ENCODE results near the gene PHACTR3. TPM values are rescaled to one million over a fixed set of nuclear protein-coding genes. Genes with fewer than 3 reads are reported as not detected.

Gene PHACTR3
- total RNA-seq, 1 donor from 2014 or later, result 0.06 TPM

DNA sequence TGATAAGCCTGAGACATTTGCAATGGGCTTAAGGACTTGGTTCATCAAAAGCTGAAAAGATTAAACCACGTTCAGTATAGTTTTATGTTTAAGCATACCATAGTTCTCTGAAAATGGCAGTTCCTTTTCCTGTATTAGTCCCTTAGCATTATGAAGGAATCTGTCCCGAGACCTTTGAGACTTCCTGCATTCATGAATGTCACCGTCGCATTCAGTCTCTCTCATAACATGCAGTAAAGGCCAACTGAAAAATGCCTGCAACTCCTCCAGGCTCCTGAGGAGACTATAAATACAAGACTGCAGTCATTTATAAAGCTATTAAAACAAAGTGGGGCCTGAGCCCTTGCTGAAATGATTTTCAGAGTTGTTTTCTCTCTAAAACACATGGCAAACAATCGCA, 200.0 kb downstream of the PHACTR3 start:
- H3K4me3 ChIP-seq (ENCODE audit: low read depth, low read length), result no peak overlapping the region
- DNase-seq (ENCODE audit: low read depth), result no peak
- TF ChIP-seq, protein P1, sequence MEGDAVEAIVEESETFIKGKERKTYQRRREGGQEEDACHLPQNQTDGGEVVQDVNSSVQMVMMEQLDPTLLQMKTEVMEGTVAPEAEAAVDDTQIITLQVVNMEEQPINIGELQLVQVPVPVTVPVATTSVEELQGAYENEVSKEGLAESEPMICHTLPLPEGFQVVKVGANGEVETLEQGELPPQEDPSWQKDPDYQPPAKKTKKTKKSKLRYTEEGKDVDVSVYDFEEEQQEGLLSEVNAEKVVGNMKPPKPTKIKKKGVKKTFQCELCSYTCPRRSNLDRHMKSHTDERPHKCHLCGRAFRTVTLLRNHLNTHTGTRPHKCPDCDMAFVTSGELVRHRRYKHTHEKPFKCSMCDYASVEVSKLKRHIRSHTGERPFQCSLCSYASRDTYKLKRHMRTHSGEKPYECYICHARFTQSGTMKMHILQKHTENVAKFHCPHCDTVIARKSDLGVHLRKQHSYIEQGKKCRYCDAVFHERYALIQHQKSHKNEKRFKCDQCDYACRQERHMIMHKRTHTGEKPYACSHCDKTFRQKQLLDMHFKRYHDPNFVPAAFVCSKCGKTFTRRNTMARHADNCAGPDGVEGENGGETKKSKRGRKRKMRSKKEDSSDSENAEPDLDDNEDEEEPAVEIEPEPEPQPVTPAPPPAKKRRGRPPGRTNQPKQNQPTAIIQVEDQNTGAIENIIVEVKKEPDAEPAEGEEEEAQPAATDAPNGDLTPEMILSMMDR (conservative IDR thresholded peaks at IDR 0.05; ENCODE audit: low read depth, low read length), result no peak

DNA sequence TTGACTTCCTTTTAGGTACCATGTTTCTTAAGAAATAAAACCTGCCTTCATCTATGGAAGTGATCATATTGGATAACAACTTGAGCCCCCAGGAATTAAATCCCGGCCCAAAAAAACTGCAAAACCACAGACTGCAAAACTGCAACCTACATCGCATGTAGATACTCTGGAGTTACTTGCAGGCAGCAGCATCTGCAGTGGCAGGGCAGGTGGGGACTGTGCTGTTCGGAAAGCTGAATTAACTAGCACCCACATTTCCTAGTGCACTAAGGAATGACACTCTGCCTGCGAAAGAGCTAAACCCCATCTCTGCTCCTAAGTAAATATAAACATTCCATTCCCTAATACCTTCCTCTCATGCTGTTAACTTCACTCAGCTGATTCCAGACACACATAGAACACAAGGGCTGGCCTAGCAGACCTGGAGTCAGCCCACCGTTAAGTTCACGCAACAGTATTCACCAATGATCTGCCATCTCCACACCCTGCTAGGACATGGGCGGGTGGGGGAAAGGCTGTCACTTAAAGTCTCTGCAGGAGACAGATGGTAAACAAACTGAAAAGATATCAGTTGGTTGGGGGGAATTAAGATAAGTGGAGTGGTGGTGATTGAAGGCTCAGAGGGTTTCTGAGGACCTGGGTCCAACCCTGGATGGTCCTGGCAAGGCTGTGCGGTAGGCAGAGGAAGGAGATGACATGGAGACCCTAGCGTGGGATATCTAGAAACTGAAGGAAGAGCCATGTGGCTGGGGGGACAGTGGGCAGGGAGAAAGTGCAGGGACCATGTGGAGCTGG, 200.7 kb downstream of the PHACTR3 start:
- H3K4me3 ChIP-seq (ENCODE audit: low read depth, low read length), result no peak overlapping the region
- DNase-seq (ENCODE audit: low read depth), result no peak
- TF ChIP-seq, protein P1 (conservative IDR thresholded peaks at IDR 0.05; ENCODE audit: low read depth, low read length), result no peak

DNA sequence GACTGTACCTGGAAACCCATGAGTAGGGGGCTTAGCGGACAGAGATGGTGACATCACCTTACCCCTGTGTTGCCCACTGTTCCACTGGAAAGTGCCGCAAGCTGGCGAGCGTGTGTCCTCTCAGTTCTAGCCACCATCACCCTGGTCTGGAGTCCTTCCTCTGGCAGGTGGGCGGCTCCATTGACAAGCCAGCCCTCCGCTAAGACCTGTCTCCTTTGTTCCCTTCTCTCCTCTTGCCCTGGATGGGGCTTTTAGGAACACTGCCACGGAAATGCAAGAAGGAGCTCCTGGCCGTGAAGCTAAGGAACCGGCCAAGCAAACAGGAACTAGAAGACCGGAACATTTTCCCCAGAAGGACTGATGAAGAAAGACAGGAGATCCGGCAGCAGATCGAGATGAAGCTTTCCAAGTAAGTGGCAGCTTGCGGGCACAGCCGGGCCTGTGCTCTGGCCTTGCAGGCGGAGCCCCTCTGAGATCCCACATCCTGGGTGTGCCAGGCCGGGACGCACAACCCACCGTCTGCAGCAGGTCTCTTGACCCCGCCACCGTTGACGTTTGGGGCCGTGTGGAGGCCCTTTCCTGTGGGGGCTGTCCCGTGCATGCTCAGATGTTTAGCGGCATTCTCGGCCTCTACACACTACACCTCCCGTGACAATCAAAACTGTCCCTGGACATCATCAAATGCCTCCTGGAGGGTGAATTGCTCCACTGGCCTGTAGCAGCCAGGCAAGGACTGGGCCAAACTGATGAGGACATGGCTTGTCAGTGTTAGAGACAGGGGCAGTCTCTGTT, 201.6 kb downstream of the PHACTR3 start:
- DNase-seq (ENCODE audit: low read depth), result no peak

DNA sequence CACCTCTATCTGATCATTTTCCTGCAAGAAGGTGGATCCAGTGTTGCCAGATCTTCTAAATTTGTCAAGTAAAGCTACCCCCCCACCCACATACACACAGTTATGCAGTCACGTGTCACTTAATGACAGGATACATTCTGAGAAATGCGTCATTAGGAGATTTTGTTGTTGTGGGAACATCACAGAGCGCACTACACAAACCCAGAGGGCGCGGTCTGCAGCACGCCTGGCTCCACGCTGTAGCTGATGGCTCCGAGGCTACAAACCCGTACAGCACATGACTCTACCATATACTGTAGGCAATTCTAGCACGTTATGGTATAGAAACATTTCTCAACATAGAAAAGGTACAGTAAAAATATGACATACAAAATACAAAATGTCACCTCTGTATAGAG, 202.2 kb downstream of the PHACTR3 start:
- no peak for DNase-seq (ENCODE audit: low read depth)
- TF ChIP-seq, protein P1 (conservative IDR thresholded peaks at IDR 0.05; ENCODE audit: low read depth, low read length), result no peak
- H3K4me3 ChIP-seq (ENCODE audit: low read depth, low read length), result no peak overlapping the region

More for the DNA sequence above, 201.6 kb downstream of the PHACTR3 start:
- TF ChIP-seq, protein P1 (conservative IDR thresholded peaks at IDR 0.05; ENCODE audit: low read depth, low read length), result no peak
- H3K4me3 ChIP-seq (ENCODE audit: low read depth, low read length), result no peak overlapping the region

DNA sequence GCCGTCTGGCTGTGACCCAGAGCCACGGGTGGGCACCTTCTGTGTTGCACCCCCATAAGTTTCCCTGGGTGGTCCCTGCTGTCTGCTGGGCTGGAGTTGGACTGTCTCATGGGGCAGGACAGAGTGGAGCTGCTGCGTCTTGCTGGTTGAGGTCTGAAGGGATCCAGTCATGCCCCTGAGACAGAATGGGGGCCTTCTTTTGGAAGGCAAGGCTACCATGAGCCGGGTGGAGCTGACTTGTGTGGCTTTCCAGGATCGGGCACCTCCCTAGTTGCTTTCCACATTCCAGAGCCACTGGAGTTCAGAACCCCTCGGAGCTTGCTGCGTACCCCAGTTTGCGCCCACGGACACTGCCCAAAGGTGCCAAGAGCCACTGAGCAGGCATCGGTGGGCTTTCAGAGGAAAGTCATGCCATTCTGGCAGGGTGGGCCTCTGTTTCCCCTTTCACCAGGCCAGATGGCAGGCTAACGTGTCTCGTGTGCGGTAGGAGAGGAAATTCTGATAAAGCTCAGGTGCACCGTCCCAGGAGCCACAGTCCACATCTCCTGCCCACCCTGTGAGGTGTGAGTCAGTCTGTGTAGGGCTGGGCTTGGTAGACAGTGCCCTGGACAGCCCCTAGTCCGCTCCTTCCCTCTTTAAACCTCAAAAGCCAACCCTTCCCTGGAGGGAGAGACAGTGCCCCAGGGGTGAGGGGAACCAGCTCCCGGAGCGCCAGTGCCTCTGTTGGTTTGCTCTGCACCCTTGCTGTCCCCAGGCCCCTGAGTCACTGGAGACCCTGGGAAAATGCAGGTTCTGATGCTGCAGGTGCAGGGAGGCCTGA, 203.8 kb downstream of the PHACTR3 start:
- no peak overlapping the region for H3K4me3 ChIP-seq (ENCODE audit: low read depth, low read length)
- TF ChIP-seq, protein P1 (conservative IDR thresholded peaks at IDR 0.05; ENCODE audit: low read depth, low read length), result no peak
- DNase-seq (ENCODE audit: low read depth), result no peak

DNA sequence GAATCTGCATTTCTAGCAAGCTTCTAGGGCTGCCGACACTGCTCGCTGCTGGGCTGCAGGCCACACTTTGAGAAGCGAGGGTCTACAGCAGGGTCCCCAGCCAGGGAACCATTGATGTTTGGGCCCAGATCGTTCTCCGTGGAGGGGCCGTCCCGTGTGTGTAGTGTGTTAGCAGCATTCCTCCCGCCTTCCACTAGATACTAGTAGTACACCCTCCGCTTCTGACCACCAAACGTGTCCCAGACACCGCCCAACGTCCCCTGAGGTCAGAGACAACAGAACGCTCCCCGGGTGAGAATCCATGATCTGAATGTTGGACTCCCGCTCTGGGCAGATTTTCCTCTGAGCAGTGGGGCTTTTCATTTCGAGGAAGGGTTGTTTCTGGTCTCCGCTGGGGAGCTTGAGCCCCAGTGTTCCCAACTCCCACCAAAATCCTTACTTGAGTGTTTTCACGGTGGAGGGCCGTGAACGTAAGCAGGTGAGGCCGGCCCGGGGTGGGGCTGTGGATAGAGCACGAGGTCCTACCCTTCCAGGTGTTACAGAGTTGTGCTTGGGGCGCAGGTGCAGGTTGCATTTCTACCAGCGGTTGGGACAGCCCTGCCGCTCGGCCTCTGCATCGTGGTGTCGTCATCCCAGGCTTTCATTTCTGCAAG, 204.5 kb downstream of the PHACTR3 start:
- no peak overlapping the region for H3K4me3 ChIP-seq (ENCODE audit: low read depth, low read length)
- TF ChIP-seq, protein P1 (conservative IDR thresholded peaks at IDR 0.05; ENCODE audit: low read depth, low read length), result no peak
- DNase-seq (ENCODE audit: low read depth), result no peak
